Breast epithelium (tissue), 3 donors: Measurements from ENCODE around the gene UQCC2.

Source experiments
- CTCF ChIP-seq, 3 donors: fragments of 450-650 bp; IDR thresholded peaks; one replicate each; pipeline ENCODE4 v1.5.1; 2016 to 2017; ENCODE audit warnings: antibody characterized with exemption in 3 of 3, mild to moderate bottlenecking in 3 of 3, moderate library complexity in 3 of 3
- POLR2A ChIP-seq: fragments of 450-650 bp; IDR thresholded peaks from one replicate; pipeline ENCODE4 v1.6.1; 2016; ENCODE audit warnings: antibody characterized with exemption, mild to moderate bottlenecking, moderate library complexity
- POLR2AphosphoS5 ChIP-seq, 3 donors: sonication (generic); formaldehyde crosslinking; IDR thresholded peaks; one replicate each; pipeline ENCODE4 v1.6.1; 2017; ENCODE audit warnings: antibody characterized with exemption in 3 of 3

GRCh38 chr6:33716379-33716778 is 4.9 kb upstream of the UQCC2 start:
- TF ChIP-seq CTCF (IDR thresholded peaks at IDR 0.05) = no peak
- no peak for TF ChIP-seq POLR2A
- no peak for TF ChIP-seq POLR2AphosphoS5 (IDR thresholded peaks at IDR 0.05)
